ENCODE data around the gene BCL7B.
A peak's percentile ranks its signal among the peaks of the same experiment; 100 is the strongest.
"Not testable (repeated sequence)": the region's sequence is repeated elsewhere in the genome, so short reads cannot be mapped to it uniquely, and the experiment has no call there.

The BCL7B gene

DNA sequence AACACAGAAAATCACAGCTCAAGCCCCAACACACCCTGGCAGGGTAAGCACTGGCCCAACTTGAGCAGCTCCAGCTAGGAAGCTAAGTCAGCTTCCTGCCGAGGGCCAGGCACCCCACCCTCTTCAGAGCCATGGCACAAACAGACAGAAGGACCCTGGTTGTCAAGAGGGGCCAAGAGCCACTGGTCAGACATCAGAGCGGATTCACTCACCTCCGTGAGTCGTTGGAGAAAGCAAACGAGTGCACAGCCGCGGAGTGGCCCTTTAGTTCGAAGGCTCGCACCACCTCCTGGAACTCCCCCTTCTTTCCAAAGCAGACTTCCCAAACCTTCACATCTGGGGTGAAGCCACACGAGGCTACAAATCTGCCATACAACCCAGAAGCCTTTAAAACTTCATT lies 13.5 kb upstream of the BCL7B start:
- DNase-seq: no peak

DNA sequence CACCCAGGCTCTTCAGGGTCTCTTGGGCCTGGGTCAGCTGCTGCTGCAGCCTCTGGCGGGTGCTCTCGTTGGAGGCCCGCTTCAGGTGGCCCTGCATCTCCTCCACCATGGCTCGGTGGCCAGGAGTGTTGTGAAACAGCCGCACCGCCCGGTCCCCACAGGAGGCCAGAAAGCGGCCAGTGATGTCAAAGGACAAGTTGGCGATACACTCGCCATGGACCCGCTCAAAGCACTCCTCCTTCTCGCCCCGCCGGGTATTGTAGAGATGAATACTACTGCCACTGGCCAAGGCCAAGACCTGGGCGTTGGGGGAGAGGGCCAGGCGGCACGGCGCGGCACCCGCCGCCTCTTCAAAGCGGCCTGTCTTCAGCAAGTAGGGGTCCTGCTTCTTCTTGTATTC lies 13.0 kb upstream of the BCL7B start:
- DNase-seq: no peak

DNA sequence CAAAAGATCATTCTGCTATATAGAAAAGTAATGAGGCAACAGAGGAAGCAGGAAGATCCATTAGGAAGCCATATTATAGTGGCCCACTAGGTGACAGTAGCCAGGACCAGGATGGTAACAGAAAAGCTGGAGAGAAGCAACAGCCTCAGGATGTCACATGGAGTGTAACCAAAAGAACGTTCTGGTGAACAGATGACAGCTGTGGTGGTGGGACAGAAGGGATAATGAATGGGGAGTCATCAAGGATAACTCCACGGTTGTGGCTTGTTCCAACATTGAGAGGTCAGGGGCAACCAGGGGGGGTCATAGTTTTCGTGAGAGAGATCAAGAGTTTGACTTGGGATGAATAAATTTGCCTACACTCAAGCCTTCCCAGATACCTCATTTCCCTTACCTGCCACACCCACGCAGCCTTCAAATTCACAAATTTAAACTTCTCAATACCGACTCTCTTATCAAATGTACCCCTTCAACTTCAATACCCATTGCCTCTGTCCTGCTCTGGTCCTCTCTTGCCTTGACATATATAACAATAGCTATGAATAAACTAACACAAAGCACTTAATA lies 11.6 kb upstream of the BCL7B start:
- no peak for DNase-seq

DNA sequence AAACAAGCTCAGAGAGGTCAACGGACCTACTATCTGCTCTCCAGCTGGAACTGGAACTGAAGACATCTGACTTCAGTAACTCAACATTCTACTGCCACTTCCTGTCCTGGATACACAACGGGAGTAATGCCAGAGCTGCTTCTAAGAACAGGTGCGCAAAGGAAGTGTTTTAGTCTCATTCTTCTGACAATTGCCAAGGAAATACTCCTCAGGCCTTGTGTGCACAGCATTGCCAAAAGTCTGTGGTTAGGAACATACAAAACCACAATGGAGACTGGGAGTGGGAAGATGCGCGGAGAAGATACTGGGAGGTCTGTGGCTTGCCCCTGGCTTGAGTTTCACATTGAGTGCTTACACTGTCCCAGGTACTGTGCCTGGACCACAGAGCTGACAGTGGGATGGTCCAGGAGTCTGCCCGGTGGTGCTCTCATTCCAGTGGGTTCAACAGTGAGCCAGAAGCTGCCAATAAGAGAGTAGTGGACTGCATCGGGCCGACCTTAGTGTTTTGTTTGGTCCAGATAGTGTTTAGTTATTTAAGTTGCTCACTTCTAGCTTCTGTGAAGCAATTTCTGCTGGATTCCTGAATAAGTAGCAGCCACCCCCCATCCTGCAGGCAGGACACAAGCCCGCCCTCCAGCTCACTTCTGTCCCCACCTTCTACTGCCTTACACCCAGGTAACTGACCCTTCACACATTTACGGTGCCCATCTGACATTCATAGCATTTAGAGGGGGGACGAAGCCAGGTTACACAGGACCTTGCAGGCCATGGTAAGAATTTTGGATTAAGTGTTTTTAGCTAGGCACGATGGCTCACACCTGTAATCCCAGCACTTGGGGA lies 10.6 kb upstream of the BCL7B start:
- no peak for DNase-seq

DNA sequence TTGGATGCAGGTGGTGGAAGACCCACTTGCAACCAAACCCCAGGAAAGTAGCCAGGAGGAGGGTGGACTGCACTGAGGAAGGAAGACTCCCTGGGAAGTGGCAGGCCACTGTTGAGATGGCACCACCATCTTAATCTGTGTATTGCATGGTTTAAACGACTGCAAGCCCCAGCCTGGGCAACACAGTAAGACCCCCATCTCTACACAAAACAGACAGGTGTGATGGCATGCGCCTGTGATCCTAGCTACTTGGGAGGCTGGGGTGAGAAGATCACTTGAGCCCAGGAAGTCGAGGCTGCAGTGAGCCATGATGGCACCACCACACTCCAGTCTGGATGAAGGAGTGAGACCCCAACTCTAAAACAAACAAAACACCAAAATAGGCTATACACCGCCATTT lies 9.7 kb upstream of the BCL7B start:
- no peak for DNase-seq

DNA sequence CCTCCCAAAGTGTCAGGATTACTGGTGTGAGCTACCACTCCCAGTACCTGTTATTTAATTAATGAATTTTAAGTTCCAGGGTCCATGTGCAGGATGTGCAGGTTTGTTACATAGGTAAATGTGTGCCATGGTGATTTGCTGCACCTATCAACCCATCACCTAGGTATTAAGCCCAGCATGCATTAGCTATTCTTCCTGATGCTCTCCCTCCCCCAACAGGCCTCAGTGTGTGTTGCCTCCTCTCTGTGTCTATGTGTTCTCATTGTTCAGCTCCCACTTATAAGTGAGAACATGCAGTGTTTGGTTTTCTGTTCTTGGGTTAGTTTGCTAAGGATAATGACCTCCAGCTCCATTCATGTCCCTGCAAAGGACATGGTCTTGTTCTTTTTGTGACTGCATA lies 8.9 kb upstream of the BCL7B start:
- DNase-seq: not testable (repeated sequence)

DNA sequence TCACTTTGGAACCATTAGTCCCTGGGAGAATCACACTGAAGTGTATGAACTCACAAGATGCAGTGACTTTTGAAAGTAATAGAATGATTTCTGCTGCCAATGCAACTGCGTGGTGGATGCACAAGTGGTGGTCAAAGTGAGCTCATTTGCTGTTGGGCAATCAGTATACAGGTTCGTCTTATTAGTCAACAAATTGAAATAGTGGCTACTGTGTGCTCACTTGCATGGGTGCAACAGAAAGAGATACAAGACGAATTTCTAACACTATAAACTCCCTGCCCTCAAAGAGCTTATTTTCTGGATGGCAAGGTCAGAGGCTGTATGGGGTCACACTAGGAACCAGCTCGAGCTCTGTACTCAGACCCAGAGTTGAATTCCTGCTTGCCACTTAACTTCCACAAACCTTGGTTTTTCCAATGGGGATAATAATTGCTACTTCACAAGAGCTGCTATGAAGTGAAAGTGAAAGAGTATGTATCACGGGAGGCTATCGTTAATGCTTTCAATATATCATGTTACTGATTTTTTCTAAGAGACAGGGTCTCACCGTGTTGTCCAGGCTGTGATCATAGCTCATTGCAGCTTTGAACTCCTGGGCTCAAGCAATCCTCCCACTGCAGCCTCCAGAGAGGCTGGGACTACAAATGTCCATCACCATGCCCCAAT lies 8.3 kb upstream of the BCL7B start:
- DNase-seq: no peak

DNA sequence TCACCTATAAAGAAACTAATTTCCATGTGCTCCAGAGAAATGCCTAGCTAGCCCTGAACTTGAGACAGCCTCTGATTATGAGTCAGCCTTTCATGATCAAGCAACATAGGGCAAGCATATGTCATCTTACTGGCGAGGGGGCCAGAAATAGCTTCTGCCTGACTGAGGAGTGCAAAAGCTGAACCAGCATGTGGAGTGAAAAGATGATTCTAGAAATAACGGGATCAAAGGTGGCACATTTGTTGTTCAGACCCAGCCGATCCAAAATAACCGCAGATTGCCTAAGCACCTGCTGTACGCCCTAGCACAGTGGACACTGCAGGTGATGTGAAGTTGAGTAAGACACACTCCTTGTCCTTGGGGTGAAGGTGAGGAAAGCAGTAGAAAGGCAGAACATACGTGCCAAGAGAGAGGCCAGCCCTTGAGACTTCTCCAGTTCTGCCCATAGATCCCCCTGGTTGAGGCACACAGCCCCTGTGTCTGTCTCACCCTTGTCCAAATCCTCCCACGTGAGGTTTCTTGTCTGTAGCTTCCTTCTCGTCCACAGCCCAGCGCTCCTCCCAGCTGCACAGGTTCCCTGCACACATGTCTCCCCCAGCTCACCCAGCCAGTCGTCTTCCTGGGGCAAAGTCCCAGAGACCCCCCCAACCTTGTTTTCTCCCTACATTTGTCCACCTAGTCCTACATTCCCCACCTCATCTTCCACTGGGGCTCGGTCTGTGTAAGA lies 2.8 kb upstream of the BCL7B start:
- no peak for DNase-seq

DNA sequence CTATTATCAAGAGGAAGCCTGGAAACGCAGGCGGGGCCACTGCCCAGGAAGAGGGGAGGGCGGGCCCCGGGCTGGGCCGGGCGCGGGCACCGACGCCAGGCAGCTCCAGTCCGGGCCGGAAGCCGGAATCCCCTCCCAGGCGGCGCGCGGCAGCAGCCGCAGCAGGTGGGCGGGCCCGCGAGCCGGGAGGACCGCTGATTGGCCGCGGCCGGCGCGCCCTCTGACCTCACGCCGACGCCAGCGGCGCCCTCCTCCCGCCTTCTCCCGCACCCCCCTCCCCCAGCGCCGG lies 438 bp downstream of the BCL7B start:
- peak; percentile 95 for DNase-seq

DNA sequence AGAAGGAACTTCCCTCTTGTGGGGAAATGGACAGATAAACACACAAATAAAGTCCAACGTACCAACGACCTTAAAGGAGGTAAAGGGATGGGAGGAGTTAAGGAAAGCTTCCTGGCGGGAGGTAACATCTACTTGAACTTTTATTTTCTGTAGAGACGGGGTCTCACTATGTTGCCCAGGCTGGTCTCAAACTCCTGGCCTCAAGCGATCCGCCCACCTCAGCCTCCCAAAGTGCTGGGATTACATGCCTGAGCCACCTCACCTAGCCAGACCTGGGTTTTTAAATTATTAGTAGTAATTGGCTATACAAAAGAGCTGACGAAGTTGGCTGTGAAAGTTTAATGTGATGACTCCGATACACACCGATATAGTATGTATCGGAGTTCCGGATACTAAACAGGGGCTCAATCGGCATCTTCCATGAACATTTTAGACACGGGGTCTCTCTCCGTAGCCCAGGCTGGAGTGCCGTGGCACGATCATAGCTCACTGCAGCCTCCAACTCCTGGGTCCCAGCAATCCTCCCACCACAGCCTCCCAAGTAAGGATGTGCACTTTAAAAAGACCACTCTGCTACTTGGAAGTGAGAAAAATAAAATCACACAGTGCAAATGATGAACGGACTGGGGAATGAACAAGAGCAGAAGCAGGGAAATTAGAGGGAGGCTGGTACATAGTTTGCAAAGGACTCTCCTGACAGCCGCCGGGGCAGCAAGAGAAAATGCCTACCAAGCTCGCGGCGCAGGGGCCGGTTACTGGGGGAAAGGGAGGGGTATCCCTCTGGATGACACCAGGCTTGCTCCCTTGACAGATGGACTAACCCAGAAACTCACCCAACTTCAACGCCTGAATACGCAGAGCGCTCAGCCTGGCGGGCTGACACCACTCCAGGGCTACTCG lies 1.0 kb downstream of the BCL7B start:
- no peak for DNase-seq

DNA sequence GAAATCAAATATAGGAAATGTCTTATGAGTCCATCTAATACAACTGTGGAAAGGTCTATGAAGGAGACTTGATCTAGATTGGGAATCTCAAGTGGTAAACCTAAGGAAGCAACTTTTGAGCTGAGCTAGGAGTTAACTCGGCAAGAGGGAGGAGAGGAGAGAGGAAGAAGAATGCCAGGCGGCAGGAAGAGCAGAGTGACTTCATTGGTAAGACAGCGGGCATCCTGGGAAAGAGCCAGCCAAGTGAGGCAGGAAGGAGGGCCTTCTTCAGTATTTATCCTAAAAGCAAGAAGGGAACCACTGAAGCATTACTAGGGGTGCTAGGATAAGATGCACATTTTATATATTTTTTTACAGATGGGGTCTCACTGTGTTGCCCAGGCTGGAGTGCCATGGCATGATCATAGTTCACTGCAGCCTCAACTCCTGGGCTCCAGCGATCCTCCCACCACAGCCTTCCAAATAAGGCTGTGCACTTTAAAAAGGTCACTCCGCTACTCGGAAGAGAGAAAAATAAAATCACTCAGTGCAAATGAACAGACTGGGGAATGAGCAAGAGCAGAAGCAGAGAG lies 2.0 kb downstream of the BCL7B start:
- DNase-seq: no peak

DNA sequence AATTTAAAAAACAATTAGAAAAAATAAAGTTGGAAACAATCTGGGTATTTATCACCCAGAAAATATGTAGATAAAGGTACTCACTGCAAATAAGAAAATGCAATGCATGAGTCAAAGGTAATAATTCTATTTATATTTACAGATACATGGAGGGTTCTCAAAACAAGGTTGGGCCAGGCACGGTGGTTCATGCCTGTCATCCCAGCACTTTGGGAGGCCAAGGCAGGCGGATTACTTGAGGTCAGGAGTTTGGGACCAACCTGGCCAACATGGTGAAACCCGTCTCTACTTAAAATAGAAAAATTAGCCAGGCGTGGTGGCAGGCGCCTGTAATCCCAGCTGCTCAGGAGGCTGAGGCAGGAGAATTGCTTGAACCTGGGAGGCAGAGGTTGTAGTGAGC lies 7.4 kb downstream of the BCL7B start:
- DNase-seq: not testable (repeated sequence)

DNA sequence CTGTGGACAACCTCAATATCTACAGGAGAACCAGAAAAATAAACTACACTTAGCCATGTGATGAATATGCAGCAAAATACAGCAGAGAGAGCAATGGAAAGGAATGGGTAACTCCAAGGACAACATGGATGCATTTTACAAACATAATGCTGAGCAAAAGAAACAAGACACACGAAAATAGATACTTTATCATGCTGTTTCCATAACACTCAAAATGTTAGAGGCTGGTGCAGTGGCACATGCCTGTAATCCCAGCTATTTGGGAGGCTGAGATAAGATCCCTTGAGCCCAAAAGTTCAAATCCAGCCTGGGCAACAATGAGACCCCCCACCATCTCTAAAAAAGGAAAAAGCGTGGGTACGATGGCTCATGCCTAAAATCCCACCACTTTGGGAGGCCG lies 8.3 kb downstream of the BCL7B start:
- DNase-seq: no peak

DNA sequence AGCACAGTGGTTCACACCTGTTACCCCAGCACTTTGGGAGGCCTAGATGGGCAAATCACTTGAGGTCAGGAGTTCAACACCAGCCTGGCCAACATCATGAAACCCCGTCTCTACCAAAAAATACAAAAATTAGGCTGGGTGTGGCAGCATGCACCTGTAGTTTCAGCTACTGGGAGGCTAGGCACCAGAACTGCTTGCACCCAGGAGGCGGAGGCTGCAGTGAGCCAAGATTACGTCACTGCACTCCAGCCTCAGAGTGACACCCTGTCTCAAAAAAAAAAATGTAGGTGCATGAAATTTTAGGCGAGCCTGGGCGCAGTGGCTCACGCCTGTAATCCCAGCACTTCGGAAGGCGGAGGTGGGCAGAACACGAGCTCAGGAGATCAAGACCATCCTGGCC lies 9.6 kb downstream of the BCL7B start:
- no peak for DNase-seq

DNA sequence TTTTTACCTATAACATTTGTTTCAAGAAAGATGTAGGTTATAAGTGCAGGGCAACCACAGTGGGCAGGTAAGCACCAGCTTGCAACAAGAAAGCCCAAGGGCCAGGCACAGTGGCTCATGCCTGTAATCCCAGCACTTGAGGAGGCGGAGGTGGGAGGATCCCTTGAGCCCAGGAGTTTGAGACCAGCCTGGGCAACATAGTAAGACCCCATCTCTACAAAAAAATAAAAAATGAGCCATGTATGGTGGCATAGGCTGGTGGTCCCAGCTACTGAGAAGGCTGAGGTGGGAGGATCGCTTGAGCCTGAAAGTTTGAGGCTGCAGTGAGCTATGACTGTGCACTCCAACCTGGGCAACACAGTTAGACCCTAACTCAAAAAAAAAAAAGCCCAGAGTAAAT lies 12.8 kb downstream of the BCL7B start:
- no peak for DNase-seq

DNA sequence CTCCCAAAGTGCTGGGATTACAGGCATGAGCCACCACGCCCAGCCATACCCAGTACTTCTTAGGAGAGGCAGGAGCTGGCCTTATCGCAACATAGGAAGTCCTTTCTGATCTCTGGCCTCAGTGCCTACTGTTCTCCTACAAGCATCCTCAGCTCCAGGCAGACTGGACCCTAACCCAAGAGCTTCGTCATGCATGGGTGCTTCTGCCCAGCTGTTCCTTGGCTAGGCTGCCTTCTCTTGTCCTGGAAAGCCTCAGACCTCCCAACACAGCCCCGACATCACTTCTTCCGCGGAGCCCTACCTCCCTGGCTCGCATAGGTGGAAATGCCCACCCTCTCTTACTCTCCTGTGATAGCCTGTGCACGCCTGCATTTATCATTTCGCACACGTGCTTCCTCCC lies 15.8 kb downstream of the BCL7B start:
- DNase-seq: no peak

DNA sequence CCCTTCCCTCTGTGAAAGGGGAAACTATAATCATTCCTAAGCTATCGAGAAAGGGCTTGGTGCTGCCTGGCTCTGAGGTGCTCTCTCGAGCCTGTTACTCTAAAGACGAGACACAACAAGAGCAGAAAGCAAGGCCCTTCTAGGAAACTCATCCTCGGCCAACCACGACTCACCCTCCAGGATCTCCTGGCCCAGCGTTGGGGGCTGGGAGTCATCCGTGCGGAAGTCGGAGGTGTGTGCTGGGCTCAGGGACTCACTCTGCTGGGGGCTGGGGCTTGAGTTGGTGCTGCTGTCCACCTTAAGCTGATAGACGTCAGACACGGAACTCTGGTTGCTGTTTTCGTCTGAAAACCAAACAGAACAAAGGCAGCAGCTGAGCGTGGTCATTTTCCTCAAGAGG lies 17.8 kb downstream of the BCL7B start:
- no peak for DNase-seq

DNA sequence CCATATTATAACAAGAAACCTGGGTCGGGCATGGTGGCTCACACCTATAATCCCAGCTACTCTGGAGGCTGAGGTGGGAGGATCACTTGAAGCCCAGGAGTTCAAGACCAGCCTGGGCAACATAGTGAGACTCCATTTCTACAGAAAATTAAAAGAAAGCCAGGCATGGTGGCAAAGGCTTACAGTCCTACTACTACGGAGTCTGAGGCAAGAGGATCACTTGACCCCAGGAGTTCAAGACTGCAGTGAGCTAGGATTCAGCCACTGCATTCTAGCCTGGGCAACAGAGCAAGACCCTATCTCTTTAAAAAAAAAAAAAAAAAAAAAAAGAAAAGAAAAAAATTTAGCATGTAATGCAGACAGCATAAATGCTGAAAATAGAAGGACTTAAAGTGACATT lies 19.0 kb downstream of the BCL7B start:
- DNase-seq: not testable (repeated sequence)

DNA sequence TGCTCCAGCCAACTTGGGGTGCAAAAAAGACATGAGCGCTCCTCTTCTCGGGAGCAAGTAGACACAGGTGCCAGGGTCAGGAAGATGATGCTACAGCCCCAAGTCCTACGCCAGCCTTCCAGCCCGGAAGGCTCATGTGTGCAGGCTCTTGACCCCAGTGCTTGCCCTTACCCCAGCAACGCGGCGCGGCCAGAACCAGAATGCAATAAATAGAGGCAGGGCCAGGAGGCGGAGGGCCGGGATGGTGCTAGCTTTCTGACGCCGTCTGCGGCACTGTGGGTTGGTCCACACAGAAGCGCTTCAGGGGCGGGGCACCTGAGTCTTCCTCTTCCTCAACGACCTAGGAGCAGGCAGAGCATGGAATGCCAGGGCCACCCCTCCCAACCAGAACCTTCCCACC lies 20.4 kb downstream of the BCL7B start:
- DNase-seq: no peak

DNA sequence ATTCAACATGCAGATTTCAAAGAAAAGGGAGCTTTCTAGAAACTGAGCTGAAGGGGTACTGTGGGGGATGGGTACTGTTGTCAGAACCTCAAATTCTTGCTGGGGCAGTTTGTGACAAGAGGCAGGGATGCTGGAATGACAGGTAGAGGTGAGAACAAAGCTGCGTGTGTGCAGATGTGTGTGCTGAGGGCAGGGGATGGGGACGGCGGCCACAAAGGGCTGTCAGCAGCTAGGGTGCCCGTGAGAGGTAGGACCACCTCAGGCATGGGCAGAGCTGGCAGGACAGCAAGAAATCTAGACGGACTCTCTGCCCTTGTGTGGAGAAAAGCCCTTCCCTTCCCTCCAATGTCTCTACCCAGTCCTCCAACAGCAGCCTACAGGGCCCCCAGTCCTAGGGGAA lies 21.0 kb downstream of the BCL7B start:
- no peak for DNase-seq

DNA sequence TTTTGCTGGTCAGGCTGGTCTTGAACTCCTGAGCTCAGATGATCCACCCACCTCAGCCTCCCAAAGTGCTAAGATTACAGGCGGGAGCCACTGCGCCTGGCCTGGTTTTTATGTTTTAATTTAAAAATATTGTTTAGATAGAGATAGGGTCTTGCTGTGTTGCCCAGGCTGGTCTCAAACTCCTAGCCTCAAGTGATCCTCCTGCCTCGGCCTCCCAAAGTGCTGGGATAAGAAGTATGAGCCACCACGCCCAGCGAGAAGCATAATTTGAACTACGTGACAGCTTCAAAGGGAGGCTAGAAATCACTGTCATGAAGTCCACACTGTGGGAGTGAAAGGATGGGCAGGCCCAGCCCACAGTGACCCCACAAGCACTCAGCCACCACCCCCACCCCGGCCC lies 21.6 kb downstream of the BCL7B start:
- not testable (repeated sequence) for DNase-seq

DNA sequence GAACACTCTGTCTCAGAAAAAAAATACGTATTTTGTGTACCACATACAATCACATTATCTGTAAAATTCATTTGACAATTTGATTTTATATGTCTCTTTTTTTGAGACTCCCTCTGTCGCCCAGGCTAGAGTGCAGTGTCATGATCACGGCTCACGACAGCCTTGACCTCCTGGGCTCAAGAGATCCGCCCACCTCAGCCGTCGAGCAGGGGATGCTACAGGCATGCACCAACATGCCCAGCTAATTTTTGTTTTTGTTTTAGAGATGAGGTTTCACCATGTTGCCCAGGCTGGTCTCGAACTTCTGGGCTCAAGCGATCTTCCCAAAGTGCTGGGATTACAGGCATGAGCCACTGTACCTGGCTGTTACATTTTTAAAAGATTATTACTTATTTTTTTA lies 23.7 kb downstream of the BCL7B start:
- DNase-seq: no peak
